Measurements from ENCODE around the gene ZNF714.
A peak's percentile ranks its signal among the peaks of the same experiment; 100 is the strongest.

ZNF714 gene

DNA sequence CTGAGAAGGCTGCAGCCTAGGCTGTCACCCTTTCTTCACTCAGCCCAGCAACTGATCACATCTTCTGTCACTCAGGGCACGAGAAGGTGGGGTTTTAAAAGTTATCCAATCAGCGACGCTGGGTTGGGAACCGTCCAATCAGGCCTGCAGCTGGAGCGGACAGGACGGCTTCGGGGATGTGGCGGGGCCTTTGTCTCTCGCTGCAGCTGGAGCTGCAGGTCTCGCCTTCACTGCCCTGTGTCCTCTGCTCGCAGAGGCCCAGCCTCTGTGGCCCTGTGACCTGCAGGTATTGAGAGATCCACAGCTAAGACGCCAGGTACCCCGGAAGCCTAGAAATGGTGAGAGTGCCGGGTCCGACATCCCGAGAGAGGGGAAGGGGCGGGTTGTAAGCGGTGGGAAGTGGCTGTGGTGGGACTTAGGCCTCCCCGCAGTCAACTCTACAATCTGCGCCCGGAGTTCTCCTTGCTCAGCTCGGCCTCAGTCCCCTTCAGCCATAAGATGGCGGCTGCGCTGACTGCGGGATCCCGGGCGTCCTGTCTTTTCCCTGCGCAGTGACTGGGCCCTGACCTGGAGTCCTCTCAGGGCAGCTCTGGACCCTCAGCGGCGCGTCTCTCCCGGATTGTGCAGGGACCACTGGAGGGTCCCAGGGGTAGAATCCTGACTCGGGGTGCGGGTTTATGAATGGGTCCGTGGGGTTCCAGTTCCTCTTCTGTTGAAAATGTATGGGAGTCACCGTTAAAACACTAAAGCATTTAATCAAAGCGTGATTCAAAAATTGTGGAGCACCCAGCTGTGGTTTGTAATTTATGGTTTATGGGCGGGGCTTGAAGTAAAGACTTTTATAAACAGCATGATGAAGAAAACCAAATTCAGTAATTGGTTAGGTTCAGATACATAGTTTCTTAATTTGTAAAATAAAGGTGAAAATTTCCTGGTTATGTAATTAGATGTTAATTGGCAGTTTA lies at the start of gene ZNF714:
Gene ZNF714 (plus strand): TSS at position 193 of the 965 bp plus-strand sequence. CDS start 16,066 bp downstream, outside the sequence.
- peak; percentile 93 for FAIRE-seq

DNA sequence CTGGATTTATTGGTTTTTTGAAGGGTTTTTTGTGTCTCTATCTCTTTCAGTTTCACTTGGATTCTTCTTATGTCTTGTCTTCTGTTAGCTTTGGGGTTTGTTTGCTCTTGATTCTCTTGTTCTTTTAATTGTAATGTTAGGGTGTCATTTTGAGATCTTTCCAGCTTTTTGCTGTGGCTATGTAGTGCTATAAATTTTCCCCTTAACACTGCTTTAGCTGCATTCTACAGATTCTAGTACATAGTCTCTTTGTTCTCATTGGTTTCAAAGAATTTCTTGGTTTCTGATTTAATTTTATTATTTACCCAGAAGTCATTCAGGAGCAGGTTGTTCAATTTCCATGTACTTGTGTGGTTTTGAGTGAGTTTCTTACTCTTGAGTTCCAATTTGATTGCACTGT lies 37.0 kb upstream of the ZNF714 start:
- no peak for FAIRE-seq

DNA sequence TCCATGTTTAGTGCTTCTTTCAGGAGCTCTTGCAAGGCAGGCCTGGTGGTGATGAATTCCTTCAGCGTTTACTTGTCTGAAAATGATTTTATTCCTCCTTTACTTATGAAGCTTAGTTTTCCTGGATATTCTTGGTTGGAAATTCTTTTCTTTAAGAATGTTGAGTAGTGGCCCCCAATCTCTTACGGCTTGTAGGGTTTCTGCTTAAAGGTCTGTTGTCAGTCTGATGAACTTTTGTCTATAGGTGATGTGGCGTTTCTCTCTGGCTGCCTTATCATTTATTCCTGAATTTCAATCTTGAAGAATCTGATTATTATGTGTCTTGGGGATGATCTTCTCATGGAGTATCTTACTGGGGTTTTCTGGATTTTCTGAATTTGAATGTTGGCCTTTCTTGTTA lies 35.5 kb upstream of the ZNF714 start:
- FAIRE-seq: no peak

- no peak for FAIRE-seq
These were observed 34.3 kb upstream of the ZNF714 start for GRCh38 chr19:21047716-21048115.

DNA sequence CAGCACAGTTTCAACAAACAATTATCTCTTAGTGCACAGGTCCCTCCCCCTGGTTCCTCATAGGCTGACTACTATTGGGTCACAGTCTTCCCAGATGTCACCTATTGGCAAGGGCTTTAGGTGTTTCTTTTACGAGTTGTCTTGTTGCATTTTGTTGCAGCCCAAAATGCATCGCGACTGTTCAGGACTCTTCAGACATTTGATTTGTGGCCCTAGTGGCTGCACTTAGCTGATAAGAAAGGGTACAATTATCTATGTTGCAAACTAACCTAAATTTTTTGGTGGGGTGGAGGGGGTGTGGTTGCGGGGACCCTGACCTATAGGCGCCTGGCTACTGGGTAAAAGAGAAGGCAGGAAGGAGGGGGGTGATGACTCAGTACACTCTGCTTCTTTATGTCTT lies 29.1 kb upstream of the ZNF714 start:
- FAIRE-seq: no peak

DNA sequence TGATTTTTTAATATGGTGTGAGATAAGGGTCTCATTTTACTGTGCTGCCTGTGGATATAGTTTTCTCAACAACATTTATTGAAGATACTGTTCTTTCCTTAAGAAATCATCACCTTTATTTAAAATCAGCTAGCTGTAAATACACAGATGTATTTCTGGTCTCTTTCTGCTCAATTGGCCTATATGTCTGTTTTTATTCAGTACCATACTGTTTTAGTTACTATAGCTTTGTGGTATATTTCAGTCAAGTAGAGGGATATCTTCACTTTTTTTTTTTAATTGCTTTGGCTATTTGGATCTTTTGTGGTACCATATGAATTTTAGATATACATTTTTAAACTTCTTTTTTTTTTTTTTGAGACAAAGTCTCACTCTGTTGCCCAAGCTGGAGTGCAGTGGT lies 16.7 kb upstream of the ZNF714 start:
- no peak for FAIRE-seq

DNA sequence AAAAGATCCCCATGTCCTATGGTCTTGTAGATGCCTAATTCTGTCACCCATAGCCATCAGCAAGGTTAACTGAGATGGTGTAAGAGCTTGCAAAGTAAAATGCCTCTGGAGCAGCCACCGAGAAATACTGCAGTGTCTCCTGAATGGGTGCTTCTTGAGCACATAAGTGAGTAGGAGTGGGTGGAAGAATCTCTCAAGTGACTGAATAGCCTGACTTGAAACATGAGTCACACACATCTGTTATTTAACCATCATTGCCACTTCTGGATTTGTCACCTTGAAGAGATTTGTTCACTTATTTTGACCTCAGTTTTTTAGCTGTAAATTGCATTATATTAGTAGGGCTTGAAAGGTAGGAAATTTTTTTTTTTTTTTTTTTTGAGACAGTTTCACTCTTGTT lies 2.3 kb downstream of the ZNF714 start:
- FAIRE-seq: no peak

DNA sequence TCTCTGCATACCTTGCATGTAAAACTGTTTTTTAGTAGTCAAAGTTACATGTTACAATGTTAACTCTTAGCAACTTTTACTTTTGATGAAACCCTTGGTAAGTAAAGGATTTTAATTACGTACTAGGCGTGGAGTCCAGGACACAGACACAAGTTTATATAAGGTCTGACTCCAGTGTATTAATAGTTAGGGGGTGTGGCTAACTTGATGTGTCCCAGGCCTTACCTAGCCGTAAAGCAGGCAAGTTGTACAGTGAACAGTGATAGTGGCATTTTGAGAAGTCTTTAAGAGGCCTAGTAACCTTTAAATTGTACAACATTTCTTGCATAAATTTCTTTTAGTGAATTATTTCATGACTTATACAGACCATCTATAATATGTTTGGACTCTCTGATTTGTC lies 5.9 kb downstream of the ZNF714 start:
- FAIRE-seq: no peak

DNA sequence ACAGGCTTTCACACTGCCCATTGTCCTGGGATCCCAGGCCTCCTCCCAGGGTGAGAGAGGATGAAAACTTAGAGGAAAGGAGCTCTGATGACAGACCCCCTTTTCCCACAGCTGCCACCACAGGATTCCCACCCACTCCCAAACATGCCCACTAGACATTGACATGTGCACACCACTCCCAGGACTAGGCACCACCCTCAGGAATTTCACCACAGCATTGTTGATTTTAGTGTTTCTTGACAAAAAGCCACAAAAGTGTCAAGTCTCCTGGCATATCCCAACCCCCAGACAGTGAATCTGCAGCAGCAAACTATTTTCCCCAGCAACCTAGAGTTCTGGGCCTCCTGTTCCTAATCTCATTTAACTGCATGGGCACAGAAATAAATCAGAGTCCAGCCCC lies 10.1 kb downstream of the ZNF714 start:
- no peak for FAIRE-seq

DNA sequence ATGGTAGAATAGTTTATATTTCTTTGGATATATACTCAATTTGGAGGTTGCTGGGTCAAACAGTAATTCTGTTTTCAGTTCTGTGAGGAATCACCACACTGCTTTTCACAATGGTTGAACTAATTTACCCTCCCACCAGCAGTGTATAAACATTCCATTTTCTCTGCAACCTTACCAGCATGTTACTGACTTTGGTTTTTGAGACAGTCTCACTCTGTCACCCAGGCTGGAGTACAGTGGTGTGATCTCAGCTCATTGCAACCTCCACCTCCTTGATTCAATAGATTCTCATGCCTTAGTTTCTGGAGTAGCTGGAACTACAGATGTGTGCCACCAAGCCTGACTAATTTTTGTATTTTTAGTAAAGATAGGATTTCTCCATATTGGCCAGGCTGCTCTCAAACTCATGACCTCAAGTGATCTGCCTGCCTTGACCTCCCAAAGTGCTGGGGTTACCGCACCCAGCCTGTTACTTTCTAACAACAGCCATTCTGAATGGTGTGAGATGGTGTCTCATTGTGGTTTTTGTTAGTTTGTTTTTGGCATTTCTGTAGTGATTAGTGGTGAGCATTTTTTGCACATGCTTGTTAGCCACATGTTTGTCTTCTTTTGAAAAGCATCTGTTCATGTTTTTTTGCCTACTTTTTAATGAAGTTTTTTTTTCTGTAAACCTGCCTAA lies 12.5 kb downstream of the ZNF714 start:
- no peak for FAIRE-seq

- FAIRE-seq: no peak
These were observed 16.3 kb downstream of the ZNF714 start for GRCh38 chr19:21098291-21098690.

GRCh38 chr19:21101521-21102242 lies 19.7 kb downstream of the ZNF714 start:
- no peak for FAIRE-seq

- peak; percentile 18 for FAIRE-seq
These were observed 27.1 kb downstream of the ZNF714 start for GRCh38 chr19:21109116-21109515.

GRCh38 chr19:21110183-21110582 lies 28.2 kb downstream of the ZNF714 start:
- FAIRE-seq: peak; percentile 66

GRCh38 chr19:21115430-21115829 lies 33.4 kb downstream of the ZNF714 start:
- FAIRE-seq: no peak

DNA sequence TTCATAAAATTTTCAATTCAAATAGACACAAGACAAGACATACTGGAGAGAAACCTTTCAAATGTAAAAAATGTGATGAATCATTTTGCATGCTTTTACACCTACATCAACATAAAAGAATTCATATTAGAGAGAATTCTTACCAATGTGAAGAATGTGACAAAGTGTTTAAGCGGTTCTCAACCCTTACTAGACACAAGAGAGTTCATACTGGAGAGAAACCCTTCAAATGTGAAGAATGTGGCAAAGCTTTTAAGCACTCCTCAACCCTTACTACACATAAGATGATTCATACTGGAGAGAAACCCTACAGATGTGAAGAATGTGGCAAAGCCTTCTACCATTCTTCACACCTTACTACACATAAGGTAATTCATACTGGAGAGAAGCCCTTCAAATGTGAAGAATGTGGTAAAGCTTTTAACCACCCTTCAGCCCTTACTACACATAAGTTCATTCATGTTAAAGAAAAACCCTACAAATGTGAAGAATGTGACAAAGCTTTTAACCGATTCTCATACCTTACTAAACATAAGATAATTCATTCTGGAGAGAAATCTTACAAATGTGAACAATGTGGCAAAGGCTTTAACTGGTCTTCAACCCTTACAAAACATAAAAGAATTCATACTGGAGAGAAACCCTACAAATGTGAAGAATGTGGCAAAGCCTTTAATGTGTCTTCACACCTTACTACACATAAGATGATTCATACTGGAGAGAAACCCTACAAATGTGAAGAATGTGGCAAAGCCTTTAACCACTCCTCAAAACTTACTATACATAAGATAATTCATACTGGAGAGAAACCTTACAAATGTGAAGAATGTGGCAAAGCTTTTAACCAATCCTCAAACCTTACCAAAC lies 35.3 kb downstream of the ZNF714 start:
- FAIRE-seq: no peak

GRCh38 chr19:21126078-21126477 lies 44.1 kb downstream of the ZNF714 start:
- no peak for FAIRE-seq

- FAIRE-seq: no peak
These were observed 45.0 kb downstream of the ZNF714 start for GRCh38 chr19:21127001-21127400.

- FAIRE-seq: no peak
These were observed 45.9 kb downstream of the ZNF714 start for GRCh38 chr19:21127898-21128297.

GRCh38 chr19:21128901-21129698 lies 47.1 kb downstream of the ZNF714 start:
- FAIRE-seq: no peak

DNA sequence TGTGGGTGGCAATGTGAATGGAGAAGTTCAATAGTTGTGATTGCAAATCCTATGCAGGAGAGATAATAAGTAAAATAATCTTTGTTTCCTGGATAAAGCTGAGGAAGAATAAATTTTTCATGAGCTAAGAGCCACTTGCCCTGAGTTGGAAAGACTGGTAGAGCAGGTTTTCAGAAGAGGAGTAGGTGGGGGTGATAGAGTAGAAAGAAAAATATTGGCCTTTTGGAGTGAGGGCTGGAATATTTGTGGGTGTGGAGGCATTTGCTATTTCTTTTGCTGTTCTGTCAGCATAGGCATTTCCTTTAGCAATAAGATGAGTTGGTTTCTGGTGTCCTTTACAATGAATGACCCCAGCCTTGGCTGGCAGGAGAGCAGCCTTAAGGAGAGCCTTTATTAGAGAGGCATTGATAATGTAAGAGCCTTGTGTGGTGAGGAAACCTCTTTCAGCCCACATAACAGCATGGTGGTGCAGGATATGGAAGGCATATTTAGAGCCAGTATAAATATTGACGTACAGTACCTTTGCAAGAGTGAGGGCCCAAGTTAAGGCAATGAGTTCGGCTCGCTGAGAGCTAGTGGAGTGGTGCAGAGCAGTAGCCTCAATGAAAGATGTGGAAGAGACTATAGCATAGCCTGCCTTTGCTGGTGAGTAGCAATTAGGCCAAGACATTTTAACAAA lies 48.2 kb downstream of the ZNF714 start:
- FAIRE-seq: no peak

Measured in endometrium (tissue), 2 donors.